Fibroblast of lung (primary cell): Measurements from ENCODE around the gene STX5. TPM values are rescaled to one million over a fixed set of nuclear protein-coding genes. Genes with fewer than 3 reads are reported as not detected.
A peak's percentile ranks its signal among the peaks of the same experiment; 100 is the strongest.
"Not testable (repeated sequence)": the region's sequence is repeated elsewhere in the genome, so short reads cannot be mapped to it uniquely, and the experiment has no call there.

Experiments
- DNase-seq, 2 donors: peaks; one replicate each; pipeline versions ENCODE4 v3.0.0 to v3.0.0-alpha.2; 2010; ENCODE audit warnings: low read depth in 2 of 2
- H2AFZ ChIP-seq: 2 replicates; pipeline ENCODE4 v1.5.1; 2012; ENCODE audit warnings: low read length, control low read depth, inconsistent platforms
- H3K27ac ChIP-seq: 2 replicates; pipeline ENCODE4 v1.5.1; 2011; ENCODE audit warnings: low read length, control low read depth; ENCODE audit not compliant: insufficient read depth
- H3K27me3 ChIP-seq: 2 replicates; pipeline ENCODE4 v1.5.1; 2011; ENCODE audit warnings: mild to moderate bottlenecking, low read length; ENCODE audit not compliant: control insufficient read depth, insufficient read depth
- H3K36me3 ChIP-seq: 2 replicates; pipeline ENCODE4 v1.5.1; 2011; ENCODE audit warnings: low read length; ENCODE audit not compliant: control insufficient read depth, insufficient read depth
- H3K4me1 ChIP-seq: 2 replicates; pipeline ENCODE4 v1.5.1; 2011; ENCODE audit warnings: low read length; ENCODE audit not compliant: control insufficient read depth, insufficient read depth; ENCODE audit errors: extremely low read depth
- H3K4me2 ChIP-seq: 2 replicates; pipeline ENCODE4 v1.5.1; 2011; ENCODE audit warnings: low read length, control low read depth; ENCODE audit not compliant: insufficient read depth; ENCODE audit errors: extremely low read depth
- H3K4me3 ChIP-seq, 4 experiments: fragments of 200-600 bp in 1 of 4; sonication (generic) in 1 of 4; replicated peaks in 1 of 4; 2 replicates each; pipeline ENCODE4 v1.5.1; 2011 to 2016; ENCODE audit warnings: low read length in 4 of 4, low read depth in 3 of 4, mild to moderate bottlenecking in 3 of 4, control low read depth in 2 of 4, inconsistent platforms in 1 of 4, mixed read lengths in 1 of 4; ENCODE audit not compliant: insufficient read depth in 1 of 4; ENCODE audit errors: control extremely low read depth in 1 of 4
- H3K79me2 ChIP-seq: 2 replicates; pipeline ENCODE4 v1.5.1; 2012; ENCODE audit warnings: mild to moderate bottlenecking, low read length, inconsistent platforms; ENCODE audit not compliant: control insufficient read depth, insufficient read depth
- H3K9ac ChIP-seq: 2 replicates; pipeline ENCODE4 v1.5.1; 2011; ENCODE audit warnings: mild to moderate bottlenecking, low read length, control low read depth; ENCODE audit not compliant: insufficient read depth
- H3K9me3 ChIP-seq: 2 replicates; pipeline ENCODE4 v1.5.1; 2012; ENCODE audit warnings: low read depth, low read length; ENCODE audit not compliant: control insufficient read depth, insufficient read depth
- H4K20me1 ChIP-seq: 2 replicates; pipeline ENCODE4 v1.5.1; 2011; ENCODE audit warnings: low read length; ENCODE audit not compliant: control insufficient read depth, insufficient read depth; ENCODE audit errors: extremely low read depth
- CTCF ChIP-seq, 2 donors: IDR thresholded peaks in 1 of 2; conservative IDR thresholded peaks in 1 of 2; 1 replicate in 1 of 2; 2 replicates in 1 of 2; pipeline ENCODE4 v1.5.1; 2011 to 2012; ENCODE audit warnings: low read length in 2 of 2, control low read depth in 1 of 2, inconsistent platforms in 1 of 2, low read depth in 1 of 2, mild to moderate bottlenecking in 1 of 2
- EZH2 ChIP-seq: IDR thresholded peaks from 2 replicates; pipeline ENCODE4 v1.5.1; 2012; ENCODE audit warnings: low read length, control low read depth, mild to moderate bottlenecking; ENCODE audit errors: missing control alignments
- polyA plus RNA-seq, 2 donors: library from polyadenylated mRNA; depleted of rRNA in 1 of 2; stranded (reverse) in 1 of 2; unstranded in 1 of 2; fragments of >200 nt; gene quantifications; 2 replicates each; pipeline ENCODE4 v1.2.1, GENCODE V29; 2011 to 2012; ENCODE audit warnings: missing spikeins in 1 of 2
- total RNA-seq: library from RNA; depleted of rRNA; stranded (reverse); fragments of >200 nt; gene quantifications from 2 replicates; pipeline ENCODE4 v1.2.1, GENCODE V29; 2014

STX5 gene
- total and polyA plus RNA-seq, 2 donors (not counting 1 experiment from before 2014, with no cell fraction given), result 44.9 to 48.9 TPM

- TF ChIP-seq EZH2 (no peak), CTCF (conservative IDR thresholded peaks at IDR 0.05 in 1 of 2, IDR thresholded peaks at IDR 0.05 in 1 of 2; ENCODE audit: low read depth in 1 of 2, low read length in 2 of 2) (no peak)
Measured at GRCh38 chr11:62844154-62844553, 12.3 kb upstream of the STX5 start.

GRCh38 chr11:62843466-62843865, 11.6 kb upstream of the STX5 start:
- no peak overlapping the region for H3K4me3 ChIP-seq
- no peak overlapping the region for H2AFZ ChIP-seq
- H3K27ac ChIP-seq, result no peak overlapping the region
- H3K79me2 ChIP-seq, result peaks cover 9% of the 10 kb centered on the region
- H3K36me3 ChIP-seq, result no peaks in the 10 kb centered on the region
- H3K4me2 ChIP-seq, result no peak overlapping the region
- TF ChIP-seq CTCF (conservative IDR thresholded peaks at IDR 0.05 in 1 of 2, IDR thresholded peaks at IDR 0.05 in 1 of 2; ENCODE audit: low read depth in 1 of 2, low read length in 2 of 2) (no peak), EZH2 (no peak)
- no peak for DNase-seq
- no peak overlapping the region for H3K9ac ChIP-seq
- H3K4me1 ChIP-seq, result peaks cover 5% of the 10 kb centered on the region
- no peaks in the 10 kb centered on the region for H3K27me3 ChIP-seq
- no peaks in the 10 kb centered on the region for H4K20me1 ChIP-seq
- H3K9me3 ChIP-seq, result no peaks in the 10 kb centered on the region

More at GRCh38 chr11:62844154-62844553, 12.3 kb upstream of the STX5 start:
- Histone ChIP-seq H3K4me1 (peaks cover 5% of the 10 kb centered on the region), H3K27ac (no peak overlapping the region), H3K9me3 (no peaks in the 10 kb centered on the region), H3K79me2 (peaks cover 2% of the 10 kb centered on the region), H4K20me1 (no peaks in the 10 kb centered on the region), H3K36me3 (no peaks in the 10 kb centered on the region), H3K4me3 (no peak overlapping the region), H3K4me2 (no peak overlapping the region), H3K27me3 (no peaks in the 10 kb centered on the region), H3K9ac (no peak overlapping the region), H2AFZ (no peak overlapping the region)
- DNase-seq, result no peak

- H3K4me3 ChIP-seq, H4K20me1 ChIP-seq, H3K9me3 ChIP-seq, H3K4me2 ChIP-seq, H3K36me3 ChIP-seq, H3K27me3 ChIP-seq, H3K27ac ChIP-seq, H3K4me1 ChIP-seq, DNase-seq, H3K9ac ChIP-seq: not testable (repeated sequence)
- Histone ChIP-seq H2AFZ (peak overlapping the region; percentile 12), H3K79me2 (peaks cover 12% of the 10 kb centered on the region)
Measured at GRCh38 chr11:62842891-62843290, 11.0 kb upstream of the STX5 start.
